ENCODE data around the gene PKNOX1. TPM values are rescaled to one million over a fixed set of nuclear protein-coding genes. Genes with fewer than 3 reads are reported as not detected.
"Not testable (repeated sequence)": the region's sequence is repeated elsewhere in the genome, so short reads cannot be mapped to it uniquely, and the experiment has no call there.

The PKNOX1 gene
- total RNA-seq, 1 experiment from 2014 or later, result 12.7 TPM

GRCh38 chr21:43000041-43000440, 25.7 kb downstream of the PKNOX1 start:
- H3K36me3 ChIP-seq (ENCODE audit: control insufficient read depth in 1 of 2, insufficient read depth in 2 of 2, low read length in 2 of 2); H3K9me2 ChIP-seq (ENCODE audit: insufficient read depth); H4K20me1 ChIP-seq (ENCODE audit: insufficient read depth); H3K27ac ChIP-seq (ENCODE audit: low read depth, low read length); H3K9ac ChIP-seq (ENCODE audit: low read length); H3K9me3 ChIP-seq (ENCODE audit: control insufficient read depth in 1 of 2, insufficient read depth in 1 of 2, low read depth in 1 of 2, low read length in 2 of 2); BruUV-seq (replicated peaks); H3K27me3 ChIP-seq (ENCODE audit: insufficient read depth, low read length); DNase-seq (ENCODE audit: low read depth, low spot score); RAD21 ChIA-PET (ENCODE audit: low non-redundant PET in 1 of 2, low total read pairs in 2 of 2, uncharacterized antibody in 2 of 2, unreplicated experiment in 2 of 2); intact Hi-C loops (cut with micrococcal nuclease); H3K4me2 ChIP-seq (ENCODE audit: low read length); H3K4me3 ChIP-seq (replicated peaks in 1 of 2; ENCODE audit: low read depth in 1 of 2, low read length in 2 of 2); POLR2A ChIA-PET; ATAC-seq; H3K4me1 ChIP-seq (ENCODE audit: control insufficient read depth in 1 of 2, insufficient read depth in 2 of 2, low read length in 2 of 2); H2AFZ ChIP-seq (ENCODE audit: low read depth, low read length, poor library complexity, severe bottlenecking); H3K79me2 ChIP-seq (ENCODE audit: insufficient read depth, low read length); CTCF ChIA-PET: not testable (repeated sequence)

- Histone ChIP-seq H3K4me1 (ENCODE audit: control insufficient read depth in 1 of 2, insufficient read depth in 2 of 2, low read length in 2 of 2) (no peaks in the 10 kb centered on the region), H3K9ac (ENCODE audit: low read length) (no peak overlapping the region), H3K9me2 (ENCODE audit: insufficient read depth) (no peaks in the 10 kb centered on the region), H4K20me1 (ENCODE audit: insufficient read depth) (no peaks in the 10 kb centered on the region), H3K27ac (ENCODE audit: low read depth, low read length) (no peak overlapping the region), H3K27me3 (ENCODE audit: insufficient read depth, low read length) (no peaks in the 10 kb centered on the region), H3K4me3 (replicated peaks in 1 of 2; ENCODE audit: low read depth in 1 of 2, low read length in 2 of 2) (no peak overlapping the region), H3K4me2 (ENCODE audit: low read length) (no peak overlapping the region), H3K9me3 (ENCODE audit: control insufficient read depth in 1 of 2, insufficient read depth in 1 of 2, low read depth in 1 of 2, low read length in 2 of 2) (no peaks in the 10 kb centered on the region; a peak in 2 of 4 replicates), H2AFZ (ENCODE audit: low read depth, low read length, poor library complexity, severe bottlenecking) (no peak overlapping the region), H3K36me3 (ENCODE audit: control insufficient read depth in 1 of 2, insufficient read depth in 2 of 2, low read length in 2 of 2) (no peaks in the 10 kb centered on the region), H3K79me2 (ENCODE audit: insufficient read depth, low read length) (peaks cover 3% of the 10 kb centered on the region; the same call in 1 of the 2 replicates)
- RAD21 ChIA-PET (ENCODE audit: low non-redundant PET in 1 of 2, low total read pairs in 2 of 2, uncharacterized antibody in 2 of 2, unreplicated experiment in 2 of 2), result no interaction called here
- POLR2A ChIA-PET, result no interaction called here
- TF ChIP-seq ATF3 (IDR thresholded peaks at IDR 0.05) (no peak), ZBTB33 (IDR thresholded peaks at IDR 0.05; ENCODE audit: extremely low read depth, insufficient replicate concordance, low read length) (no peak), MAX (IDR thresholded peaks at IDR 0.05) (no peak), POLR2AphosphoS5 (IDR thresholded peaks at IDR 0.05; ENCODE audit: low read depth, low read length) (no peak), EZH2phosphoT487 (IDR thresholded peaks at IDR 0.05; ENCODE audit: borderline replicate concordance) (no peak), SIN3A (IDR thresholded peaks at IDR 0.05; ENCODE audit: low read depth) (no peak), CTCF (IDR thresholded peaks at IDR 0.05 in 2 of 3, conservative IDR thresholded peaks at IDR 0.05 in 1 of 3; ENCODE audit: borderline replicate concordance in 1 of 3, insufficient read depth in 1 of 3, low read depth in 2 of 3, low read length in 2 of 3) (no peak), ELF1 (IDR thresholded peaks at IDR 0.05; ENCODE audit: borderline replicate concordance, low read depth) (no peak)
- DNase-seq (ENCODE audit: low read depth, low spot score) (no peak), ATAC-seq (no peak)
- CTCF ChIA-PET, result no interaction called here
- BruUV-seq (replicated peaks), result no TSS peak
- intact Hi-C loops (cut with micrococcal nuclease), result no loop called here
Measured at GRCh38 chr21:43001316-43001715, 27.0 kb downstream of the PKNOX1 start.

Data from HCT116 (cell line).